K562 (cell line): ENCODE measurements around the gene HTR1D. TPM values are rescaled to one million over a fixed set of nuclear protein-coding genes. Genes with fewer than 3 reads are reported as not detected.

Experiments used
- MTA3 ChIP-seq: fragments of 450-650 bp; formaldehyde crosslinking; IDR thresholded peaks from 2 replicates; pipeline ENCODE4 v1.6.1; 2017; ENCODE audit warnings: mild to moderate bottlenecking, borderline replicate concordance
- POLR2G ChIP-seq: fragments of 200-400 bp; formaldehyde crosslinking; IDR thresholded peaks from 2 replicates; pipeline ENCODE4 v1.6.1; 2017; ENCODE audit warnings: low read depth, mild to moderate bottlenecking, antibody characterized with exemption, low read length, moderate library complexity
- POU5F1 ChIP-seq: fragments of 150-350 bp; IDR thresholded peaks from 2 replicates; pipeline ENCODE4 v1.6.1; 2014; ENCODE audit warnings: borderline replicate concordance, low read length, low read depth, mild to moderate bottlenecking; ENCODE audit not compliant: partially characterized antibody
- PTRF ChIP-seq: fragments of 450-650 bp; IDR thresholded peaks from 2 replicates; pipeline ENCODE4 v1.6.1; 2016; ENCODE audit warnings: mild to moderate bottlenecking, missing genetic modification characterization, missing compliant biosample characterization
- SAP30 ChIP-seq: fragments of 200-600 bp; sonication (generic); IDR thresholded peaks from 2 replicates; pipeline ENCODE4 v1.6.1; 2012; ENCODE audit warnings: borderline replicate concordance, low read depth, mild to moderate bottlenecking, moderate library complexity, low read length, control low read depth, inconsistent platforms; ENCODE audit not compliant: insufficient read depth, poor library complexity, severe bottlenecking
- SRSF9 ChIP-seq: fragments of 200-400 bp; formaldehyde crosslinking; IDR thresholded peaks from 2 replicates; pipeline ENCODE4 v1.6.1; 2017; ENCODE audit warnings: low read depth, low read length, borderline replicate concordance
- TRIM28 ChIP-seq: fragments of 450-650 bp; IDR thresholded peaks from 2 replicates; pipeline ENCODE4 v1.6.1; 2017
- ZKSCAN3 ChIP-seq: fragments of 250-450 bp; sonication (Bioruptor Pico); IDR thresholded peaks from 2 replicates; pipeline ENCODE4 v1.4.0; 2020
- ZNF124 ChIP-seq: sonication (generic); formaldehyde crosslinking; IDR thresholded peaks from 2 replicates; pipeline ENCODE4 v1.8.1; 2022; ENCODE audit warnings: missing genetic modification reagents
- ZNF184 ChIP-seq: sonication (generic); formaldehyde crosslinking; IDR thresholded peaks from 2 replicates; pipeline ENCODE4 v1.5.0; 2020; ENCODE audit warnings: missing genetic modification reagents
- ZNF431 ChIP-seq: sonication (generic); formaldehyde crosslinking; IDR thresholded peaks from 2 replicates; pipeline ENCODE4 v1.8.0; 2022; ENCODE audit warnings: mild to moderate bottlenecking, missing genetic modification reagents
- ZNF76 ChIP-seq: fragments of 250-450 bp; sonication (Bioruptor Pico); IDR thresholded peaks from 2 replicates; pipeline ENCODE4 v1.4.0; 2020; ENCODE audit warnings: mild to moderate bottlenecking, moderate library complexity, borderline replicate concordance
- ZSCAN32 ChIP-seq: fragments of 450-650 bp; formaldehyde crosslinking; IDR thresholded peaks from 2 replicates; pipeline ENCODE4 v1.4.0; 2020; ENCODE audit warnings: mild to moderate bottlenecking, moderate library complexity
- polyA plus RNA-seq, 8 experiments: library from polyadenylated mRNA; depleted of rRNA in 4 of 8; stranded (reverse) in 5 of 8; unstranded in 3 of 8; fragments of >200 nt; fragmentation: Nextera tagmentation in 2 of 8; fragmentation: Illumina TruSeq in 1 of 8; extraction: Ambion mirVana in 2 of 8; extraction: Trizol in 1 of 8; gene quantifications; 2 replicates each; pipeline versions ENCODE4 v1.2.1 to v1.2.3, GENCODE V29; 2011 to 2014; ENCODE audit warnings: inconsistent platforms in 1 of 8, missing spikeins in 1 of 8
- total RNA-seq, 7 experiments: library from RNA; depleted of rRNA in 6 of 7; stranded (reverse); fragments of >200 nt in 6 of 7; fragmentation: Illumina TruSeq in 2 of 7; extraction: Trizol in 2 of 7; gene quantifications; 2 replicates each; pipeline versions ENCODE4 v1.2.1 to v1.2.3, GENCODE V29; 2011 to 2021; ENCODE audit warnings: low replicate concordance in 1 of 7
- TF ChIP-seq, protein P1 (sequence below), 2 experiments: fragments of 200-800 bp in 1 of 2; sonication (Bioruptor generic) in 1 of 2; sonication (generic) in 1 of 2; formaldehyde crosslinking in 1 of 2; IDR thresholded peaks in 1 of 2; conservative IDR thresholded peaks in 1 of 2; 2 replicates each; pipeline versions ENCODE4 v1.5.0 to v1.6.1; 2016 to 2020; ENCODE audit warnings: missing compliant biosample characterization in 1 of 2, missing genetic modification characterization in 1 of 2, missing genetic modification reagents in 1 of 2
- TF ChIP-seq, protein P2 (sequence below): fragments of 200-800 bp; sonication (Bioruptor generic); IDR thresholded peaks from 2 replicates; pipeline ENCODE4 v1.6.1; 2017; ENCODE audit warnings: missing genetic modification characterization, missing compliant biosample characterization
- TF ChIP-seq, protein P3 (sequence below): fragments of 200-400 bp; formaldehyde crosslinking; IDR thresholded peaks from 2 replicates; pipeline ENCODE4 v1.6.1; 2017; ENCODE audit warnings: mild to moderate bottlenecking, low read depth, low read length, moderate library complexity

The HTR1D gene
- total and polyA plus RNA-seq, 9 of the 15 experiments (the other 6 are each of a cell fraction or from before 2014, with no cell fraction given), result 0.03 to 0.09 (median 0.04) TPM; not detected in 4

DNA sequence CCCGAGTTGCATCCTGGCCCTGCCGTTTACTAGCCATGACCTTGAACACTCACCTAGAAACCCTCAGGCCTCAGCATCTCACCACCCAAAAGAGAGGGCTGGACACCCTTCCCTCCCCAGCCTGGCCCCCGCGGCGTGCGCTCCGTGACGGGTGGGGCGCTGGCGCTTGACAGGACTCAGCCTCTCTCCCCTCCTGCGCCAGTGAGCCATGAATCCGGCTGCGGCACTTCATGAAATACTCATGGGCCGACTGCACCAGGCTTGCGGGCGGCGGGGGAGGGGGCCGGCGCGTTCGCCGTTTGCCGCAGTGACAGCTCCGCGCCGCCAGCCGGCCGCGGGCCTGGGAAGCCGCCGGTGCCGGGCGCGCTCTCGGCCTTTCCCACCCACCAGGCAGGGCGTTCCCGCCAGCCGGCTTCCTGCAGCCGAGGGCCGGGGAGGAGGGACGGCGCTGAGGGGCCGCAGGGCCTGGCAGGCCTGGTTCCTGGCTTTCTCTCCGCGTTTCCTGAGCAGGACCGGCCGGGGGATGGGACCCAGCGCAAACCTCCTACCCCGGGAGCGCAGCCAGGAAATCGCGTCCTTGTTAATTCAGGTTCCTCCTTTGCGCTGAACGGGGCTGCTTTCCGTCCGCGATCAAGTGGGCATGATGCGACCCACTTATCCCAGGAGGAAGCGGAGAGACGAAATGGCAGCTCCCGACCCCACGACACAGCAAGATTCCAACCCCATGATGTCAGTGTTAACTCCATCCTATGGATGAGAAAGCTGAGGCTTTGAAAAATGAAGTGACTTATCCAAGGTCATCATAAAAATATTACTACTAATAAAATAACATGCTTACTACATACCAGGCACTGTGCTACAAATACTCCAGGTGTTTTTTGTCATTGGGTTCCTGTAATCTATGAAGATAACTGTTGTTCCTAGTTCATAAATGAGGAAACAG is 39.6 kb downstream of the HTR1D start (continued):
- TF ChIP-seq, protein P1, sequence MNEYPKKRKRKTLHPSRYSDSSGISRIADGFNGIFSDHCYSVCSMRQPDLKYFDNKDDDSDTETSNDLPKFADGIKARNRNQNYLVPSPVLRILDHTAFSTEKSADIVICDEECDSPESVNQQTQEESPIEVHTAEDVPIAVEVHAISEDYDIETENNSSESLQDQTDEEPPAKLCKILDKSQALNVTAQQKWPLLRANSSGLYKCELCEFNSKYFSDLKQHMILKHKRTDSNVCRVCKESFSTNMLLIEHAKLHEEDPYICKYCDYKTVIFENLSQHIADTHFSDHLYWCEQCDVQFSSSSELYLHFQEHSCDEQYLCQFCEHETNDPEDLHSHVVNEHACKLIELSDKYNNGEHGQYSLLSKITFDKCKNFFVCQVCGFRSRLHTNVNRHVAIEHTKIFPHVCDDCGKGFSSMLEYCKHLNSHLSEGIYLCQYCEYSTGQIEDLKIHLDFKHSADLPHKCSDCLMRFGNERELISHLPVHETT (CRISPR knock-in tag; conservative IDR thresholded peaks at IDR 0.05 in 1 of 2, IDR thresholded peaks at IDR 0.05 in 1 of 2), result no peak
- no peak for TF ChIP-seq ZNF184
- no peak for TF ChIP-seq ZSCAN32 (CRISPR knock-in tag)
- peak; percentile 80; the same call in 1 of the 2 replicates for TF ChIP-seq MTA3
- TF ChIP-seq, protein P2, sequence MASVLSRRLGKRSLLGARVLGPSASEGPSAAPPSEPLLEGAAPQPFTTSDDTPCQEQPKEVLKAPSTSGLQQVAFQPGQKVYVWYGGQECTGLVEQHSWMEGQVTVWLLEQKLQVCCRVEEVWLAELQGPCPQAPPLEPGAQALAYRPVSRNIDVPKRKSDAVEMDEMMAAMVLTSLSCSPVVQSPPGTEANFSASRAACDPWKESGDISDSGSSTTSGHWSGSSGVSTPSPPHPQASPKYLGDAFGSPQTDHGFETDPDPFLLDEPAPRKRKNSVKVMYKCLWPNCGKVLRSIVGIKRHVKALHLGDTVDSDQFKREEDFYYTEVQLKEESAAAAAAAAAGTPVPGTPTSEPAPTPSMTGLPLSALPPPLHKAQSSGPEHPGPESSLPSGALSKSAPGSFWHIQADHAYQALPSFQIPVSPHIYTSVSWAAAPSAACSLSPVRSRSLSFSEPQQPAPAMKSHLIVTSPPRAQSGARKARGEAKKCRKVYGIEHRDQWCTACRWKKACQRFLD (CRISPR knock-in tag), result peak; percentile 61
- no peak for TF ChIP-seq TRIM28
- TF ChIP-seq SAP30, result peak; percentile 65
- no peak for TF ChIP-seq PTRF
- no peak for TF ChIP-seq ZNF76 (CRISPR knock-in tag)
- peak; percentile 80; the same call in 1 of the 2 replicates for TF ChIP-seq POLR2G
- no peak for TF ChIP-seq ZKSCAN3 (CRISPR knock-in tag)
- TF ChIP-seq SRSF9, result no peak
- no peak for TF ChIP-seq POU5F1
- TF ChIP-seq, protein P3, sequence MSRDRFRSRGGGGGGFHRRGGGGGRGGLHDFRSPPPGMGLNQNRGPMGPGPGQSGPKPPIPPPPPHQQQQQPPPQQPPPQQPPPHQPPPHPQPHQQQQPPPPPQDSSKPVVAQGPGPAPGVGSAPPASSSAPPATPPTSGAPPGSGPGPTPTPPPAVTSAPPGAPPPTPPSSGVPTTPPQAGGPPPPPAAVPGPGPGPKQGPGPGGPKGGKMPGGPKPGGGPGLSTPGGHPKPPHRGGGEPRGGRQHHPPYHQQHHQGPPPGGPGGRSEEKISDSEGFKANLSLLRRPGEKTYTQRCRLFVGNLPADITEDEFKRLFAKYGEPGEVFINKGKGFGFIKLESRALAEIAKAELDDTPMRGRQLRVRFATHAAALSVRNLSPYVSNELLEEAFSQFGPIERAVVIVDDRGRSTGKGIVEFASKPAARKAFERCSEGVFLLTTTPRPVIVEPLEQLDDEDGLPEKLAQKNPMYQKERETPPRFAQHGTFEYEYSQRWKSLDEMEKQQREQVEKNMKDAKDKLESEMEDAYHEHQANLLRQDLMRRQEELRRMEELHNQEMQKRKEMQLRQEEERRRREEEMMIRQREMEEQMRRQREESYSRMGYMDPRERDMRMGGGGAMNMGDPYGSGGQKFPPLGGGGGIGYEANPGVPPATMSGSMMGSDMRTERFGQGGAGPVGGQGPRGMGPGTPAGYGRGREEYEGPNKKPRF, result no peak
- peak; percentile 28; the same call in 1 of the 2 replicates for TF ChIP-seq ZNF431 (CRISPR knock-in tag)
- TF ChIP-seq ZNF124 (CRISPR knock-in tag), result no peak
